Sigmoid colon (tissue), 7 donors: ENCODE measurements around the gene NOA1. TPM values are rescaled to one million over a fixed set of nuclear protein-coding genes. Genes with fewer than 3 reads are reported as not detected.

ENCODE experiments used
- DNase-seq: peaks from one replicate; pipeline ENCODE4 v3.0.0-alpha.2; 2019
- H3K27ac ChIP-seq, 4 donors: fragments of 200-600 bp; sonication (generic); one replicate each; pipeline ENCODE4 v1.5.1; 2016 to 2019; ENCODE audit warnings: mild to moderate bottlenecking in 1 of 4
- H3K27me3 ChIP-seq, 3 donors: fragments of 200-600 bp; sonication (generic); one replicate each; pipeline ENCODE4 v1.5.1; 2019; ENCODE audit warnings: mild to moderate bottlenecking in 1 of 3
- H3K36me3 ChIP-seq, 4 donors: fragments of 200-600 bp; sonication (generic); one replicate each; pipeline ENCODE4 v1.5.1; 2016 to 2019
- H3K4me1 ChIP-seq, 4 donors: fragments of 200-600 bp; sonication (generic); one replicate each; pipeline ENCODE4 v1.5.1; 2017 to 2019
- H3K4me3 ChIP-seq, 4 donors: fragments of 200-600 bp; sonication (generic); one replicate each; pipeline ENCODE4 v1.5.1; 2017 to 2019; ENCODE audit warnings: mild to moderate bottlenecking in 2 of 4, moderate library complexity in 1 of 4
- H3K9me3 ChIP-seq, 4 donors: fragments of 200-600 bp in 3 of 4; sonication (generic) in 3 of 4; one replicate each; pipeline versions ENCODE4 v1.5.1 to v1.6.1; 2013 to 2019
- EP300 ChIP-seq, 4 donors: sonication (generic); formaldehyde crosslinking; IDR thresholded peaks; one replicate each; pipeline ENCODE4 v1.6.1; 2017; ENCODE audit warnings: antibody characterized with exemption in 4 of 4
- POLR2A ChIP-seq, 2 donors: fragments of 450-650 bp; IDR thresholded peaks; one replicate each; pipeline ENCODE4 v1.6.1; 2016; ENCODE audit warnings: antibody characterized with exemption in 2 of 2, mild to moderate bottlenecking in 2 of 2, moderate library complexity in 2 of 2
- POLR2AphosphoS5 ChIP-seq, 4 donors: sonication (generic); formaldehyde crosslinking; IDR thresholded peaks; one replicate each; pipeline ENCODE4 v1.6.1; 2017; ENCODE audit warnings: antibody characterized with exemption in 4 of 4
- WGBS, 2 donors: extraction: QIAGEN DNeasy Blood & Tissue Kit; methylation state at CpG; one replicate each; pipeline ENCODE4 v1.1.7; 2013; 5-methylcytosine and 5-hydroxymethylcytosine counted together
- intact Hi-C: fragments of 100-400 bp; cut with DNase I; formaldehyde crosslinking; loops from one replicate; pipeline ENCODE4 v1.15.1; 2023
- polyA plus RNA-seq, 3 donors: library from polyadenylated mRNA; stranded (reverse); fragments of 200-250 nt; gene quantifications; one replicate each; pipeline ENCODE4 v1.2.3, GENCODE V29; 2013
- total RNA-seq, 4 donors: library from RNA; depleted of rRNA; stranded (reverse); fragments of >200 nt; gene quantifications; one replicate each; pipeline ENCODE4 v1.1.0, GENCODE V29; 2016
- TF ChIP-seq, protein P1 (sequence below), 4 experiments: fragments of 450-650 bp in 3 of 4; fragments of 200-600 bp in 1 of 4; IDR thresholded peaks; one replicate each; pipeline ENCODE4 v1.5.1; 2016 to 2019; ENCODE audit warnings: antibody characterized with exemption in 4 of 4, mild to moderate bottlenecking in 3 of 4, moderate library complexity in 2 of 4
- donor health status: healthy with polysubstance abuse.
- donor health status: Bipolar disorder and iron deficiency.
- donor health status: healthy.

NOA1 gene
- total and polyA plus RNA-seq, 7 donors = 13.9 to 37.4 (median 24.4) TPM

- TF ChIP-seq POLR2A (IDR thresholded peaks at IDR 0.05) = no peak
- no peak for TF ChIP-seq EP300 (IDR thresholded peaks at IDR 0.05)
- no peak for TF ChIP-seq POLR2AphosphoS5 (IDR thresholded peaks at IDR 0.05)
- TF ChIP-seq, protein P1, sequence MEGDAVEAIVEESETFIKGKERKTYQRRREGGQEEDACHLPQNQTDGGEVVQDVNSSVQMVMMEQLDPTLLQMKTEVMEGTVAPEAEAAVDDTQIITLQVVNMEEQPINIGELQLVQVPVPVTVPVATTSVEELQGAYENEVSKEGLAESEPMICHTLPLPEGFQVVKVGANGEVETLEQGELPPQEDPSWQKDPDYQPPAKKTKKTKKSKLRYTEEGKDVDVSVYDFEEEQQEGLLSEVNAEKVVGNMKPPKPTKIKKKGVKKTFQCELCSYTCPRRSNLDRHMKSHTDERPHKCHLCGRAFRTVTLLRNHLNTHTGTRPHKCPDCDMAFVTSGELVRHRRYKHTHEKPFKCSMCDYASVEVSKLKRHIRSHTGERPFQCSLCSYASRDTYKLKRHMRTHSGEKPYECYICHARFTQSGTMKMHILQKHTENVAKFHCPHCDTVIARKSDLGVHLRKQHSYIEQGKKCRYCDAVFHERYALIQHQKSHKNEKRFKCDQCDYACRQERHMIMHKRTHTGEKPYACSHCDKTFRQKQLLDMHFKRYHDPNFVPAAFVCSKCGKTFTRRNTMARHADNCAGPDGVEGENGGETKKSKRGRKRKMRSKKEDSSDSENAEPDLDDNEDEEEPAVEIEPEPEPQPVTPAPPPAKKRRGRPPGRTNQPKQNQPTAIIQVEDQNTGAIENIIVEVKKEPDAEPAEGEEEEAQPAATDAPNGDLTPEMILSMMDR (IDR thresholded peaks at IDR 0.05) = no peak
- 92 to 100% methylated on average over 1 of the region's 1 CpG for WGBS, 2 donors
- Histone ChIP-seq H3K27me3 (no peaks in the 10 kb centered on the region), H3K9me3 (no peaks in the 10 kb centered on the region), H3K27ac (no peak overlapping the region), H3K36me3 (peaks cover 14 to 80% (median 22%) of the 10 kb centered on the region in 4 donors), H3K4me3 (no peak overlapping the region), H3K4me1 (peaks cover 0 to 12% (median 10%) of the 10 kb centered on the region in 4 donors)
- intact Hi-C loops = no loop called here
- no peak for DNase-seq
Observed at GRCh38 chr4:56999751-57000150, 22.3 kb upstream of the NOA1 start.

- H3K4me1 ChIP-seq = peaks cover 0 to 12% (median 10%) of the 10 kb centered on the region in 4 donors
- no peaks in the 10 kb centered on the region for H3K27me3 ChIP-seq
- H3K27ac ChIP-seq = peak overlapping the region; percentile 37 to 82 (median 68)
- intact Hi-C loops = no loop called here
- no peak overlapping the region for H3K4me3 ChIP-seq
- DNase-seq = peak; percentile 89
- WGBS, 2 donors = 48 to 71% methylated on average over 7 of the region's 7 CpGs
- TF ChIP-seq POLR2A (IDR thresholded peaks at IDR 0.05) (no peak), EP300 (IDR thresholded peaks at IDR 0.05) (peak in 1 of 4 donors; percentile 55), POLR2AphosphoS5 (IDR thresholded peaks at IDR 0.05) (peak; percentile 44 to 73 (median 57))
- TF ChIP-seq, protein P1 (IDR thresholded peaks at IDR 0.05) = no peak
- H3K9me3 ChIP-seq = no peaks in the 10 kb centered on the region
- peaks cover 10 to 73% (median 16%) of the 10 kb centered on the region in 4 donors for H3K36me3 ChIP-seq
Observed at GRCh38 chr4:56995525-56995924, 18.1 kb upstream of the NOA1 start.

DNA sequence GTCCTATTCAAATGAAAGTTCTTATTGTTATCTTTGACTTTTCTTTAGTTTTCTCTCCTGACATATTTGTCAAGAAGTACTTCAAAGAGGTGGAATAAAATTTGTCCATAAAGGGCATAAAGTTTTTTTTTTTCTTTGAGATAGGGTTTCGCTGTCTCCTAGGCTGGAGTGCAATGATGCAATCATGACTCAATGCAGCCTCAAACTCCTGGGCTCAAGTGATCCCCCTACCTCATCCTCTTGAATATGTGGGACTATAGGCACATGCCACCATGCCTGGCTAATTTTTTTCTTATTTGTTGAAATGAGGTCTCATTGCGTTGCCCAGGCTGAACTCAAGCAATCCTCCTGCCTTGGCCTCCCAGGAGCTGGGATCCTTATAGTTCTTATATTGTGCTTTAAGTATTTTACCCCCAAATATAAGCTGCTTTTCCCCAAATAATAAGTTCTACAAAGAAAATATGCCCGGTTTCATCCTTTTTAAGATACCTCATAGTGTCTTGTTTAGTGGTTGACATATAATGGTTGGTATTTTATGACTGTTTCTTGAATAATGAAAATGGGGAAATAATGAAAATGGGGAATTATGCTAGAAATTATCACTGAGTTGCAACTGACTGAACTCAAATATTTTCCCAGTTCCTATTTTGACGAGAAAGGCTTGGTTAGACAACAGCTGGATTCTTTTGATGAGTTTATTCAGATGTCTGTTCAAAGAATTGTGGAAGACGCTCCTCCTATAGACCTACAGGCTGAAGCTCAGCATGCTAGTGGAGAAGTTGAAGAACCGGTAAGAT, 12.9 kb upstream of the NOA1 start:
- Histone ChIP-seq H3K36me3 (peaks cover 0 to 88% (median 20%) of the 10 kb centered on the region in 4 donors), H3K9me3 (no peaks in the 10 kb centered on the region), H3K4me3 (no peak overlapping the region), H3K27ac (no peak overlapping the region), H3K27me3 (no peaks in the 10 kb centered on the region), H3K4me1 (peaks cover 0 to 5% (median 5%) of the 10 kb centered on the region in 4 donors)
- 89 to 92% methylated on average over 6 of the region's 6 CpGs for WGBS, 2 donors
- TF ChIP-seq POLR2AphosphoS5 (IDR thresholded peaks at IDR 0.05) = no peak
- TF ChIP-seq POLR2A (IDR thresholded peaks at IDR 0.05) = no peak
- TF ChIP-seq, protein P1 (IDR thresholded peaks at IDR 0.05) = no peak
- no peak for TF ChIP-seq EP300 (IDR thresholded peaks at IDR 0.05)
- intact Hi-C loops = no loop called here
- DNase-seq = no peak

- TF ChIP-seq POLR2AphosphoS5 (IDR thresholded peaks at IDR 0.05) = no peak
- no peak for TF ChIP-seq EP300 (IDR thresholded peaks at IDR 0.05)
- TF ChIP-seq, protein P1 (IDR thresholded peaks at IDR 0.05) = no peak
- TF ChIP-seq POLR2A (IDR thresholded peaks at IDR 0.05) = no peak
- Histone ChIP-seq H3K4me1 (peaks cover 0 to 12% (median 8%) of the 10 kb centered on the region in 4 donors), H3K9me3 (no peaks in the 10 kb centered on the region), H3K36me3 (peaks cover 0 to 68% (median 21%) of the 10 kb centered on the region in 4 donors), H3K4me3 (no peak overlapping the region), H3K27me3 (no peaks in the 10 kb centered on the region), H3K27ac (no peak overlapping the region)
- WGBS, 2 donors = 96% methylated on average over 3 of the region's 3 CpGs
- DNase-seq = no peak
- intact Hi-C loops = no loop called here
Observed at GRCh38 chr4:56986952-56987351, 9.5 kb upstream of the NOA1 start.
